Upper lobe of left lung (tissue), 4 donors: ENCODE measurements around the gene GPR17.

ENCODE experiments used
- EP300 ChIP-seq, 4 donors: sonication (generic); formaldehyde crosslinking; IDR thresholded peaks; one replicate each; pipeline ENCODE4 v1.5.1; 2017; ENCODE audit warnings: antibody characterized with exemption in 4 of 4, control low read depth in 2 of 4
- POLR2A ChIP-seq, 4 donors: fragments of 450-650 bp; IDR thresholded peaks; one replicate each; pipeline ENCODE4 v1.5.1; 2016 to 2017; ENCODE audit warnings: antibody characterized with exemption in 4 of 4, mild to moderate bottlenecking in 2 of 4
- POLR2AphosphoS5 ChIP-seq, 2 donors: sonication (generic); formaldehyde crosslinking; IDR thresholded peaks; one replicate each; pipeline ENCODE4 v1.5.1; 2017; ENCODE audit warnings: antibody characterized with exemption in 2 of 2
- TF ChIP-seq, protein P1 (sequence below), 6 experiments: fragments of 450-650 bp in 4 of 6; fragments of 200-600 bp in 2 of 6; sonication (generic) in 2 of 6; IDR thresholded peaks; one replicate each; pipeline ENCODE4 v1.5.1; 2016 to 2019; ENCODE audit warnings: antibody characterized with exemption in 6 of 6

DNA sequence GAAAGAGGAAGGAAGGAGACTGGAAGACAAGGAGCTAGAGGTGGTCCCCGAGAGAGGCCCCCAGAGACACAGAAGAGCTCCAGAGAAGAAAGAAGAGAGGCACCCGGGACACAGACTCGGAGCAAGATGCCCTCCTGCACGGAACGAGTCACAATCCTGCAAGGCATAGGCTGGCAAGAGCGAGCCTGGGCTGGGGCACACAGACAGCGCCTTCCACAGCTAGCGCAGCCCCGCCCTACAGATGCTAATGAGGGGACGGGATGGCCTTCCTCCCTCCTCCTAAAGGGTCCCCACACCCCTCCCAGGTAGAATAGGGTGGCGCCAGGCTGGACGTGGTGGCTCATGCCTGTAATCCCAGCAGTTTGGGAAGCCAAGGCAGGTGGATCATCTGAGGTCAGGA lies 19.8 kb upstream of the GPR17 start:
- TF ChIP-seq POLR2A (IDR thresholded peaks at IDR 0.05) (no peak), POLR2AphosphoS5 (IDR thresholded peaks at IDR 0.05) (no peak), EP300 (IDR thresholded peaks at IDR 0.05) (no peak)
- TF ChIP-seq, protein P1, sequence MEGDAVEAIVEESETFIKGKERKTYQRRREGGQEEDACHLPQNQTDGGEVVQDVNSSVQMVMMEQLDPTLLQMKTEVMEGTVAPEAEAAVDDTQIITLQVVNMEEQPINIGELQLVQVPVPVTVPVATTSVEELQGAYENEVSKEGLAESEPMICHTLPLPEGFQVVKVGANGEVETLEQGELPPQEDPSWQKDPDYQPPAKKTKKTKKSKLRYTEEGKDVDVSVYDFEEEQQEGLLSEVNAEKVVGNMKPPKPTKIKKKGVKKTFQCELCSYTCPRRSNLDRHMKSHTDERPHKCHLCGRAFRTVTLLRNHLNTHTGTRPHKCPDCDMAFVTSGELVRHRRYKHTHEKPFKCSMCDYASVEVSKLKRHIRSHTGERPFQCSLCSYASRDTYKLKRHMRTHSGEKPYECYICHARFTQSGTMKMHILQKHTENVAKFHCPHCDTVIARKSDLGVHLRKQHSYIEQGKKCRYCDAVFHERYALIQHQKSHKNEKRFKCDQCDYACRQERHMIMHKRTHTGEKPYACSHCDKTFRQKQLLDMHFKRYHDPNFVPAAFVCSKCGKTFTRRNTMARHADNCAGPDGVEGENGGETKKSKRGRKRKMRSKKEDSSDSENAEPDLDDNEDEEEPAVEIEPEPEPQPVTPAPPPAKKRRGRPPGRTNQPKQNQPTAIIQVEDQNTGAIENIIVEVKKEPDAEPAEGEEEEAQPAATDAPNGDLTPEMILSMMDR (IDR thresholded peaks at IDR 0.05) = no peak
